GM23338 (cell line): ENCODE measurements around the gene CTDP1. TPM values are rescaled to one million over a fixed set of nuclear protein-coding genes. Genes with fewer than 3 reads are reported as not detected.

Experiments used
- ATAC-seq: fragments of 200-7000 bp; cut with Tn5 transposase; 3 replicates; pipeline ENCODE4 v1.9.1; 2020
- DNase-seq: peaks from one replicate; pipeline ENCODE4 v3.0.0-alpha.2; 2015; ENCODE audit warnings: low spot score
- H2AFZ ChIP-seq: fragments of 200-600 bp; sonication (generic); 2 replicates; pipeline ENCODE4 v1.8.0; 2016; ENCODE audit warnings: antibody characterized with exemption, mild to moderate bottlenecking, moderate library complexity
- H3F3A ChIP-seq: fragments of 200-600 bp; sonication (generic); replicated peaks from 2 replicates; pipeline ENCODE4 v1.8.0; 2017; ENCODE audit warnings: antibody characterized with exemption, mixed run types, low read depth
- H3K27ac ChIP-seq: fragments of 200-600 bp; sonication (generic); 2 replicates; pipeline ENCODE4 v1.6.1; 2016; ENCODE audit warnings: low read depth
- H3K27me3 ChIP-seq: fragments of 200-600 bp; sonication (generic); 2 replicates; pipeline ENCODE4 v1.8.0; 2016; ENCODE audit warnings: mild to moderate bottlenecking, mixed run types, moderate library complexity; ENCODE audit not compliant: insufficient read depth
- H3K36me3 ChIP-seq: fragments of 200-600 bp; sonication (generic); 2 replicates; pipeline ENCODE4 v1.8.0; 2016; ENCODE audit warnings: mild to moderate bottlenecking; ENCODE audit not compliant: insufficient read depth
- H3K4me1 ChIP-seq: fragments of 200-600 bp; sonication (generic); 2 replicates; pipeline ENCODE4 v1.8.0; 2016; ENCODE audit warnings: mild to moderate bottlenecking, moderate library complexity; ENCODE audit not compliant: insufficient read depth
- H3K4me2 ChIP-seq: fragments of 200-600 bp; sonication (generic); 2 replicates; pipeline ENCODE4 v1.7.1; 2017; ENCODE audit warnings: mixed run types
- H3K4me3 ChIP-seq: fragments of 200-600 bp; sonication (generic); 2 replicates; pipeline ENCODE4 v1.6.1; 2016; ENCODE audit warnings: mixed run types
- H3K79me2 ChIP-seq: fragments of 200-600 bp; sonication (generic); replicated peaks from 2 replicates; pipeline ENCODE4 v1.8.0; 2017; ENCODE audit warnings: mild to moderate bottlenecking; ENCODE audit not compliant: insufficient read depth
- H3K9me2 ChIP-seq: fragments of 200-600 bp; sonication (generic); 2 replicates; pipeline ENCODE4 v1.8.0; 2017; ENCODE audit not compliant: insufficient read depth
- H4K20me1 ChIP-seq: fragments of 200-600 bp; sonication (generic); replicated peaks from 2 replicates; pipeline ENCODE4 v1.8.0; 2017; ENCODE audit warnings: mild to moderate bottlenecking; ENCODE audit not compliant: insufficient read depth
- H3K27ac Mint-ChIP-seq: 2 replicates; pipeline ENCODE4 v1.8.0; 2020; ENCODE audit warnings: inconsistent platforms, mild to moderate bottlenecking, moderate library complexity, mixed read lengths
- H3K27me3 Mint-ChIP-seq: 3 replicates; pipeline ENCODE4 v1.8.0; 2022; ENCODE audit warnings: low read depth, mild to moderate bottlenecking, moderate library complexity, mixed read lengths, inconsistent platforms; ENCODE audit not compliant: insufficient read depth, poor library complexity
- H3K36me3 Mint-ChIP-seq: 3 replicates; pipeline ENCODE4 v1.8.0; 2021; ENCODE audit warnings: low read depth, mild to moderate bottlenecking, inconsistent platforms, moderate library complexity, mixed read lengths
- H3K4me1 Mint-ChIP-seq: 3 replicates; pipeline ENCODE4 v1.8.0; 2020; ENCODE audit warnings: mild to moderate bottlenecking, inconsistent platforms, mixed read lengths
- H3K4me3 Mint-ChIP-seq: 3 replicates; pipeline ENCODE4 v1.8.0; 2021; ENCODE audit warnings: moderate library complexity, mild to moderate bottlenecking, inconsistent platforms, mixed read lengths
- H3K9me3 Mint-ChIP-seq: 3 replicates; pipeline ENCODE4 v1.8.0; 2020; ENCODE audit warnings: moderate library complexity, mild to moderate bottlenecking, inconsistent platforms, mixed read lengths
- CREB1 ChIP-seq: fragments of 250-450 bp; sonication (Bioruptor Pico); IDR thresholded peaks from 2 replicates; pipeline ENCODE4 v1.5.0; 2020; ENCODE audit warnings: low read depth, mild to moderate bottlenecking, moderate library complexity
- EZH2 ChIP-seq: fragments of 200-600 bp; sonication (generic); IDR thresholded peaks from one replicate; pipeline ENCODE4 v1.8.0; 2017; ENCODE audit warnings: antibody characterized with exemption, mild to moderate bottlenecking, low read depth; ENCODE audit not compliant: unreplicated experiment
- EZH2phosphoT487 ChIP-seq: fragments of 200-600 bp; sonication (generic); IDR thresholded peaks from one replicate; pipeline ENCODE4 v1.8.1; 2018; ENCODE audit warnings: antibody characterized with exemption; ENCODE audit not compliant: unreplicated experiment
- NANOG ChIP-seq: IDR thresholded peaks from 2 replicates; pipeline ENCODE4 v1.6.1; 2016; ENCODE audit warnings: antibody characterized with exemption, borderline replicate concordance
- POLR2AphosphoS5 ChIP-seq: IDR thresholded peaks from 2 replicates; pipeline ENCODE4 v1.6.1; 2016; ENCODE audit warnings: antibody characterized with exemption, low read depth
- polyA plus RNA-seq: library from polyadenylated mRNA; unstranded; fragments of >200 nt; fragmentation: Nextera tagmentation; extraction: Ambion mirVana; gene quantifications from 2 replicates; pipeline ENCODE4 v1.2.1, GENCODE V29; 2016
- total RNA-seq: library from RNA; depleted of rRNA; stranded (reverse); fragments of >200 nt; shearing (Covaris generic); gene quantifications from 2 replicates; pipeline ENCODE4 v1.2.3, GENCODE V29; 2014
- TF ChIP-seq, protein P1 (sequence below), 2 experiments: fragments of 200-600 bp in 1 of 2; sonication (generic) in 1 of 2; conservative IDR thresholded peaks; 2 replicates each; pipeline versions ENCODE4 v1.5.1 to v1.6.1; 2016 to 2017; ENCODE audit warnings: antibody characterized with exemption in 2 of 2, low read depth in 2 of 2, mild to moderate bottlenecking in 2 of 2, moderate library complexity in 1 of 2

The CTDP1 gene
- total and polyA plus RNA-seq, 2 experiments from 2014 or later = 9.4 to 51.6 TPM

DNA sequence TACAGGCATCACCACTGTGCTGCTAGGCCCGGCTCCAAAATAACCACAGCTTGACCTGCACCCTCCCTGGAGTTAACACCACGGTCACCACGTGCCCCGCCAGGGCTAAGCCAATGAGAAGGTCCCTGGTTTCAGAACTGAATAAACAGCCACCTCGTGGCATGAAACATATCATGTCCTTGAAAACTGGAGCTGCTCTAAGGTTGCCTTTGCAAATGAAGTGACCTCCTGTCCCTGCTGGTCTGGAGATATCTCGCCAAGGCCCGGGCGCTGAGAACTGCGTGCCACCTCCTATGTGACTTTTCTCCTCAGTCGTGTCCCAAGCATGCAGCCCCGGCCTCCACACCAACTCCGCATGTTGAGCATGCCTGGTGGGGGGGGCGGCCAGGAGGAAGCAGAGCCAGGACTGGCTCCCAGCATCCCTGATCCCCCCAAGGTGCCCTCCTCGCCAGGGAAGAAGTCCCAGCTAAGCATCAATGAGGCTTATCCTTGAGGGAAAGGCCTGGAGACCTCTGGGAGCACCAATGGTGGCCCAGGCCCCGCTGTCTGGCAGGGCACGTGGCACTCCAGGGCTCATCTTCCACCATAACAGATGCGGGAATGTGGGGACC, 101.8 kb downstream of the CTDP1 start (continued):
- TF ChIP-seq, protein P1, sequence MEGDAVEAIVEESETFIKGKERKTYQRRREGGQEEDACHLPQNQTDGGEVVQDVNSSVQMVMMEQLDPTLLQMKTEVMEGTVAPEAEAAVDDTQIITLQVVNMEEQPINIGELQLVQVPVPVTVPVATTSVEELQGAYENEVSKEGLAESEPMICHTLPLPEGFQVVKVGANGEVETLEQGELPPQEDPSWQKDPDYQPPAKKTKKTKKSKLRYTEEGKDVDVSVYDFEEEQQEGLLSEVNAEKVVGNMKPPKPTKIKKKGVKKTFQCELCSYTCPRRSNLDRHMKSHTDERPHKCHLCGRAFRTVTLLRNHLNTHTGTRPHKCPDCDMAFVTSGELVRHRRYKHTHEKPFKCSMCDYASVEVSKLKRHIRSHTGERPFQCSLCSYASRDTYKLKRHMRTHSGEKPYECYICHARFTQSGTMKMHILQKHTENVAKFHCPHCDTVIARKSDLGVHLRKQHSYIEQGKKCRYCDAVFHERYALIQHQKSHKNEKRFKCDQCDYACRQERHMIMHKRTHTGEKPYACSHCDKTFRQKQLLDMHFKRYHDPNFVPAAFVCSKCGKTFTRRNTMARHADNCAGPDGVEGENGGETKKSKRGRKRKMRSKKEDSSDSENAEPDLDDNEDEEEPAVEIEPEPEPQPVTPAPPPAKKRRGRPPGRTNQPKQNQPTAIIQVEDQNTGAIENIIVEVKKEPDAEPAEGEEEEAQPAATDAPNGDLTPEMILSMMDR (conservative IDR thresholded peaks at IDR 0.05; ENCODE audit: low read depth in 2 of 2) = no peak
- no peak for TF ChIP-seq NANOG
- TF ChIP-seq CREB1 (CRISPR knock-in tag) = no peak
- no peak for TF ChIP-seq POLR2AphosphoS5
- no peak for TF ChIP-seq EZH2

DNA sequence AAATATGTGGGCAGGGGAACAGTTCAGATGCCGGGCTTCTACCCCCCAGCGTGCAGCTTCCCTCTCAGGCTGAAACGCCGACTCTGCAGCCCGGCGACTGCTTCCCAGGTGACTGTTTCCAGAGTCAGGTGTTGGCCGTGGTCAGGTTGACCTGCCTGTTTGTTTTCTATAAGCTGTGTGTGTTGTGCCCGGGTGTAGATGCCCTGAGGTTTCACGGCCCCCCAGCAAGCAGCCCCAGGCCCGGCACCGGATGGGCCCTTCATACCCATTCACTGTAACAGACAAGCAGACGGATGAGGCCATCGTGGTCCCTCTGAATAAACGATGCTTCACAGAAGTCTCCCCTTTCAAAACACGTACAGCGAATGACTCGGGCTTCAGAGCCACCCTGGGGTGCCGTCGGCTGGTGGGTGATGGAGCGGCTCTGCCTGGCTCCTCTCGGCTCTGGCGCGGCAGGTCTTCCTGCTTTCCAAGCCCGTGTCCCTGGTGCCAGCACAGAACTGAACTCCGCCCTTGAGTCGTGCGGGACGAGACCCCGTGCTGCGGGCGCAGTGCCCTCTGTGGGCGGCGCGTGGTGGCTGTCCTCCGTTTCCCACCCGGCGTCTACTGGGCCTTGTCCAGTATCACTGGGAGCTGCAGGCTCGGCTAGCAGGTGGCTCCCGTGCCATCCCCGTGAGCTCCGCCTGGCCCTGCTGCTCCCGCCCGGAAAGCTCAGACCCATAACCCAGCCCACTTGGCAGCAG, 103.1 kb downstream of the CTDP1 start:
- Histone ChIP-seq H3K4me3 (no peak overlapping the region), H3K4me2 (no peak overlapping the region), H3K27ac (no peak overlapping the region), H2AFZ (no peak overlapping the region), H3F3A (no peaks in the 10 kb centered on the region), H3K27me3 (peaks cover 20% of the 10 kb centered on the region), H4K20me1 (no peaks in the 10 kb centered on the region), H3K36me3 (no peaks in the 10 kb centered on the region), H3K9me2 (no peaks in the 10 kb centered on the region), H3K79me2 (no peaks in the 10 kb centered on the region), H3K4me1 (no peaks in the 10 kb centered on the region)
- no peaks in the 10 kb centered on the region for H3K9me3 Mint-ChIP-seq
- no peaks in the 10 kb centered on the region for H3K4me1 Mint-ChIP-seq
- no peak overlapping the region for H3K4me3 Mint-ChIP-seq
- TF ChIP-seq, protein P1 (conservative IDR thresholded peaks at IDR 0.05; ENCODE audit: low read depth in 2 of 2) = peak; percentile 26 to 47; a peak in 3 of 4 replicates
- no peak for TF ChIP-seq EZH2phosphoT487
- ATAC-seq (peak; percentile 56), DNase-seq (peak; percentile 45)
- no peaks in the 10 kb centered on the region for H3K36me3 Mint-ChIP-seq
- H3K27ac Mint-ChIP-seq = no peak overlapping the region
- peaks cover 23% of the 10 kb centered on the region for H3K27me3 Mint-ChIP-seq
